ENCODE results near the gene B4GALT3.

- TF ChIP-seq CTCF (IDR thresholded peaks at IDR 0.05) (no peak), POLR2A (IDR thresholded peaks at IDR 0.05) (no peak)
Observed at GRCh38 chr1:161226320-161226711, 49.0 kb upstream of the B4GALT3 start.
